Skeletal muscle cell (primary cell): Measurements from ENCODE around the gene HNRNPA1.

Source experiments
- DNase-seq: peaks from one replicate; pipeline ENCODE4 v3.0.0-alpha.2; 2010; ENCODE audit warnings: low read depth
- H3K4me3 ChIP-seq: 2 replicates; pipeline ENCODE4 v1.5.1; 2011; ENCODE audit warnings: low read depth, mild to moderate bottlenecking, control low read depth, low read length, moderate library complexity

The HNRNPA1 gene

GRCh38 chr12:54328595-54329337 is 48.2 kb downstream of the HNRNPA1 start:
- no peak for DNase-seq
- H3K4me3 ChIP-seq = no peak overlapping the region

- no peak overlapping the region for H3K4me3 ChIP-seq
- DNase-seq = no peak
These were observed 49.2 kb downstream of the HNRNPA1 start for GRCh38 chr12:54329759-54330158.

GRCh38 chr12:54330442-54330841 is 49.9 kb downstream of the HNRNPA1 start:
- H3K4me3 ChIP-seq = no peak overlapping the region
- DNase-seq = no peak

GRCh38 chr12:54331461-54331860 is 50.9 kb downstream of the HNRNPA1 start:
- no peak overlapping the region for H3K4me3 ChIP-seq
- DNase-seq = no peak

GRCh38 chr12:54333420-54334034 is 53.0 kb downstream of the HNRNPA1 start:
- no peak for DNase-seq

More at GRCh38 chr12:54333420-54334034, 53.0 kb downstream of the HNRNPA1 start:
- no peak overlapping the region for H3K4me3 ChIP-seq
